Peyer's patch (tissue), 4 donors: Measurements from ENCODE around the gene SYCE3.

Experiments
- POLR2A ChIP-seq, 2 donors: fragments of 450-650 bp; IDR thresholded peaks; one replicate each; pipeline ENCODE4 v1.5.1; 2017; ENCODE audit warnings: antibody characterized with exemption in 2 of 2, mild to moderate bottlenecking in 2 of 2, moderate library complexity in 2 of 2
- TF ChIP-seq, protein P1 (sequence below), 6 experiments: fragments of 450-650 bp in 4 of 6; fragments of 200-600 bp in 2 of 6; sonication (generic) in 1 of 6; IDR thresholded peaks; one replicate each; pipeline ENCODE4 v1.5.1; 2017 to 2019; ENCODE audit warnings: antibody characterized with exemption in 6 of 6, mild to moderate bottlenecking in 3 of 6, moderate library complexity in 1 of 6

DNA sequence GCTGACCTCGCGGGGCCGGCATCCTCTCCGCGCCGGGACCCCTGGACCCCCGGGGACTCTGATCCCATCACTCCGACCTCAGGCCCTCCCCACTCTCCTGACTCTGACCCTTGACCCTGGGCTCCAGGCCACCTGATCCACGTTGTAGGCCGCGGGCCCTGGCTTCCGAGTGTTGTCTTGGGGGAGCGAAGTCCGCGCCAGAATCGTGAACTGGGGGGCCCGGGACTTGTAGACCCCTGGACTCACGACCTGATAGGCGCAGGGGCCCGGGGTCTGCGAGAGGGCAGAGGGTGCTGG is 32.2 kb downstream of the SYCE3 start:
- TF ChIP-seq, protein P1, sequence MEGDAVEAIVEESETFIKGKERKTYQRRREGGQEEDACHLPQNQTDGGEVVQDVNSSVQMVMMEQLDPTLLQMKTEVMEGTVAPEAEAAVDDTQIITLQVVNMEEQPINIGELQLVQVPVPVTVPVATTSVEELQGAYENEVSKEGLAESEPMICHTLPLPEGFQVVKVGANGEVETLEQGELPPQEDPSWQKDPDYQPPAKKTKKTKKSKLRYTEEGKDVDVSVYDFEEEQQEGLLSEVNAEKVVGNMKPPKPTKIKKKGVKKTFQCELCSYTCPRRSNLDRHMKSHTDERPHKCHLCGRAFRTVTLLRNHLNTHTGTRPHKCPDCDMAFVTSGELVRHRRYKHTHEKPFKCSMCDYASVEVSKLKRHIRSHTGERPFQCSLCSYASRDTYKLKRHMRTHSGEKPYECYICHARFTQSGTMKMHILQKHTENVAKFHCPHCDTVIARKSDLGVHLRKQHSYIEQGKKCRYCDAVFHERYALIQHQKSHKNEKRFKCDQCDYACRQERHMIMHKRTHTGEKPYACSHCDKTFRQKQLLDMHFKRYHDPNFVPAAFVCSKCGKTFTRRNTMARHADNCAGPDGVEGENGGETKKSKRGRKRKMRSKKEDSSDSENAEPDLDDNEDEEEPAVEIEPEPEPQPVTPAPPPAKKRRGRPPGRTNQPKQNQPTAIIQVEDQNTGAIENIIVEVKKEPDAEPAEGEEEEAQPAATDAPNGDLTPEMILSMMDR (IDR thresholded peaks at IDR 0.05), result no peak
- TF ChIP-seq POLR2A (IDR thresholded peaks at IDR 0.05), result no peak
